Activated naive CD8-positive, alpha-beta T cell treated with anti-CD3 and anti-CD28 coated beads, Interleukin-2, amount 50 U/mL, for 24 hours (primary cell): Measurements from ENCODE around the gene ACTC1.

Experiments used
- ATAC-seq: fragments of 150-1000 bp; cut with Tn5 transposase; one replicate; pipeline ENCODE4 v1.10.0; 2021
- DNase-seq: peaks from one replicate; pipeline ENCODE4 v3.0.0; 2021
- H3K27ac Mint-ChIP-seq: one replicate; pipeline ENCODE4 v1.8.0; 2021; ENCODE audit warnings: mild to moderate bottlenecking, mixed read lengths
- H3K27me3 Mint-ChIP-seq: one replicate; pipeline ENCODE4 v1.8.0; 2021; ENCODE audit warnings: mixed read lengths
- H3K36me3 Mint-ChIP-seq: one replicate; pipeline ENCODE4 v1.8.0; 2021; ENCODE audit warnings: low read depth, mixed read lengths
- H3K4me1 Mint-ChIP-seq: one replicate; pipeline ENCODE4 v1.8.0; 2021; ENCODE audit warnings: mixed read lengths
- H3K4me3 Mint-ChIP-seq: one replicate; pipeline ENCODE4 v1.8.0; 2021; ENCODE audit warnings: mild to moderate bottlenecking, moderate library complexity, mixed read lengths
- H3K9me3 Mint-ChIP-seq: one replicate; pipeline ENCODE4 v1.8.0; 2021; ENCODE audit warnings: mixed read lengths

Gene ACTC1

GRCh38 chr15:34789326-34789725 lies 6.0 kb downstream of the ACTC1 start:
- no peak for ATAC-seq
- H3K9me3 Mint-ChIP-seq, result no peaks in the 10 kb centered on the region
- H3K4me1 Mint-ChIP-seq, result no peaks in the 10 kb centered on the region
- H3K36me3 Mint-ChIP-seq, result no peaks in the 10 kb centered on the region
- no peak overlapping the region for H3K27ac Mint-ChIP-seq
- no peak for DNase-seq
- peaks cover 39% of the 10 kb centered on the region for H3K27me3 Mint-ChIP-seq
- no peak overlapping the region for H3K4me3 Mint-ChIP-seq

- no peak for ATAC-seq
- H3K36me3 Mint-ChIP-seq, result no peaks in the 10 kb centered on the region
- peaks cover 24% of the 10 kb centered on the region for H3K27me3 Mint-ChIP-seq
- DNase-seq, result no peak
- peaks cover 6% of the 10 kb centered on the region for H3K9me3 Mint-ChIP-seq
- H3K4me3 Mint-ChIP-seq, result no peak overlapping the region
- no peak overlapping the region for H3K27ac Mint-ChIP-seq
- no peaks in the 10 kb centered on the region for H3K4me1 Mint-ChIP-seq
These were observed 9.1 kb downstream of the ACTC1 start for GRCh38 chr15:34786206-34786605.

GRCh38 chr15:34783991-34784390 lies 11.4 kb downstream of the ACTC1 start:
- ATAC-seq, result no peak
- Mint-ChIP-seq H3K9me3 (peaks cover 16% of the 10 kb centered on the region), H3K27ac (no peak overlapping the region), H3K36me3 (no peaks in the 10 kb centered on the region), H3K4me1 (no peaks in the 10 kb centered on the region), H3K27me3 (peaks cover 13% of the 10 kb centered on the region), H3K4me3 (no peak overlapping the region)
- no peak for DNase-seq

- Mint-ChIP-seq H3K4me3 (no peak overlapping the region), H3K4me1 (no peaks in the 10 kb centered on the region), H3K27ac (no peak overlapping the region), H3K36me3 (no peaks in the 10 kb centered on the region), H3K27me3 (peaks cover 13% of the 10 kb centered on the region), H3K9me3 (peaks cover 16% of the 10 kb centered on the region)
- ATAC-seq (no peak), DNase-seq (no peak)
These were observed 11.9 kb downstream of the ACTC1 start for GRCh38 chr15:34783431-34783830.

GRCh38 chr15:34782901-34783300 lies 12.4 kb downstream of the ACTC1 start:
- Mint-ChIP-seq H3K27ac (no peak overlapping the region), H3K27me3 (peaks cover 13% of the 10 kb centered on the region), H3K9me3 (peaks cover 16% of the 10 kb centered on the region), H3K4me3 (no peak overlapping the region), H3K36me3 (no peaks in the 10 kb centered on the region), H3K4me1 (no peaks in the 10 kb centered on the region)
- ATAC-seq (no peak), DNase-seq (no peak)

- Mint-ChIP-seq H3K9me3 (peaks cover 16% of the 10 kb centered on the region), H3K4me1 (no peaks in the 10 kb centered on the region), H3K36me3 (no peaks in the 10 kb centered on the region), H3K27ac (no peak overlapping the region), H3K27me3 (peaks cover 10% of the 10 kb centered on the region), H3K4me3 (no peak overlapping the region)
- DNase-seq (no peak), ATAC-seq (no peak)
These were observed 14.6 kb downstream of the ACTC1 start for GRCh38 chr15:34780725-34781124.

GRCh38 chr15:34776606-34777105 lies 18.7 kb downstream of the ACTC1 start:
- Mint-ChIP-seq H3K9me3 (peaks cover 15% of the 10 kb centered on the region), H3K27ac (no peak overlapping the region), H3K36me3 (no peaks in the 10 kb centered on the region), H3K4me3 (no peak overlapping the region), H3K4me1 (no peaks in the 10 kb centered on the region), H3K27me3 (peaks cover 15% of the 10 kb centered on the region)
- ATAC-seq (no peak), DNase-seq (no peak)

- H3K4me3 Mint-ChIP-seq, result no peak overlapping the region
- peaks cover 12% of the 10 kb centered on the region for H3K27me3 Mint-ChIP-seq
- H3K36me3 Mint-ChIP-seq, result no peaks in the 10 kb centered on the region
- H3K4me1 Mint-ChIP-seq, result no peaks in the 10 kb centered on the region
- DNase-seq (no peak), ATAC-seq (no peak)
- no peaks in the 10 kb centered on the region for H3K9me3 Mint-ChIP-seq
- H3K27ac Mint-ChIP-seq, result no peak overlapping the region
These were observed 21.4 kb downstream of the ACTC1 start for GRCh38 chr15:34773917-34774316.

- Mint-ChIP-seq H3K4me3 (no peak overlapping the region), H3K27me3 (peaks cover 12% of the 10 kb centered on the region), H3K4me1 (no peaks in the 10 kb centered on the region), H3K27ac (no peak overlapping the region), H3K36me3 (no peaks in the 10 kb centered on the region), H3K9me3 (no peaks in the 10 kb centered on the region)
- DNase-seq, result no peak
- ATAC-seq, result no peak
These were observed 22.3 kb downstream of the ACTC1 start for GRCh38 chr15:34773013-34773412.

GRCh38 chr15:34772312-34772711 lies 23.0 kb downstream of the ACTC1 start:
- ATAC-seq (no peak), DNase-seq (no peak)
- Mint-ChIP-seq H3K27me3 (peaks cover 12% of the 10 kb centered on the region), H3K4me3 (no peak overlapping the region), H3K4me1 (no peaks in the 10 kb centered on the region), H3K9me3 (no peaks in the 10 kb centered on the region), H3K36me3 (no peaks in the 10 kb centered on the region), H3K27ac (no peak overlapping the region)

- no peak for DNase-seq
- no peak overlapping the region for H3K27ac Mint-ChIP-seq
- H3K9me3 Mint-ChIP-seq, result no peaks in the 10 kb centered on the region
- ATAC-seq, result no peak
- H3K36me3 Mint-ChIP-seq, result no peaks in the 10 kb centered on the region
- H3K27me3 Mint-ChIP-seq, result peaks cover 8% of the 10 kb centered on the region
- H3K4me3 Mint-ChIP-seq, result no peak overlapping the region
- no peaks in the 10 kb centered on the region for H3K4me1 Mint-ChIP-seq
These were observed 25.6 kb downstream of the ACTC1 start for GRCh38 chr15:34769711-34770110.

- peaks cover 6% of the 10 kb centered on the region for H3K27me3 Mint-ChIP-seq
- no peaks in the 10 kb centered on the region for H3K9me3 Mint-ChIP-seq
- ATAC-seq (no peak), DNase-seq (no peak)
- H3K36me3 Mint-ChIP-seq, result no peaks in the 10 kb centered on the region
- no peak overlapping the region for H3K27ac Mint-ChIP-seq
- no peaks in the 10 kb centered on the region for H3K4me1 Mint-ChIP-seq
- no peak overlapping the region for H3K4me3 Mint-ChIP-seq
These were observed 26.8 kb downstream of the ACTC1 start for GRCh38 chr15:34768530-34768929.

GRCh38 chr15:34765741-34766140 lies 29.6 kb downstream of the ACTC1 start:
- H3K9me3 Mint-ChIP-seq, result no peaks in the 10 kb centered on the region
- no peak overlapping the region for H3K4me3 Mint-ChIP-seq
- peaks cover 6% of the 10 kb centered on the region for H3K27me3 Mint-ChIP-seq

GRCh38 chr15:34760909-34761308 lies 34.4 kb downstream of the ACTC1 start:
- no peak for DNase-seq
- no peak overlapping the region for H3K27ac Mint-ChIP-seq
- ATAC-seq, result no peak
- H3K36me3 Mint-ChIP-seq, result no peaks in the 10 kb centered on the region
- peaks cover 25% of the 10 kb centered on the region for H3K27me3 Mint-ChIP-seq
- H3K4me3 Mint-ChIP-seq, result no peak overlapping the region
- no peaks in the 10 kb centered on the region for H3K9me3 Mint-ChIP-seq
- no peaks in the 10 kb centered on the region for H3K4me1 Mint-ChIP-seq

More at GRCh38 chr15:34765741-34766140, 29.6 kb downstream of the ACTC1 start:
- ATAC-seq (no peak), DNase-seq (no peak)
- Mint-ChIP-seq H3K27ac (no peak overlapping the region), H3K36me3 (no peaks in the 10 kb centered on the region), H3K4me1 (no peaks in the 10 kb centered on the region)

- Mint-ChIP-seq H3K9me3 (no peaks in the 10 kb centered on the region), H3K4me3 (no peak overlapping the region), H3K27me3 (peaks cover 33% of the 10 kb centered on the region), H3K4me1 (no peaks in the 10 kb centered on the region), H3K27ac (no peak overlapping the region), H3K36me3 (no peaks in the 10 kb centered on the region)
- DNase-seq (no peak), ATAC-seq (no peak)
These were observed 35.4 kb downstream of the ACTC1 start for GRCh38 chr15:34759992-34760391.

- H3K4me3 Mint-ChIP-seq, result no peak overlapping the region
- ATAC-seq (no peak), DNase-seq (no peak)
- no peak overlapping the region for H3K27ac Mint-ChIP-seq
- H3K27me3 Mint-ChIP-seq, result peaks cover 35% of the 10 kb centered on the region
- H3K36me3 Mint-ChIP-seq, result no peaks in the 10 kb centered on the region
- H3K9me3 Mint-ChIP-seq, result no peaks in the 10 kb centered on the region
- no peaks in the 10 kb centered on the region for H3K4me1 Mint-ChIP-seq
These were observed 36.0 kb downstream of the ACTC1 start for GRCh38 chr15:34759347-34759746.
